ENCODE data around the gene ALOX15B.
"Not testable (repeated sequence)": the region's sequence is repeated elsewhere in the genome, so short reads cannot be mapped to it uniquely, and the experiment has no call there.

Gene ALOX15B

GRCh38 chr17:8013731-8014557 lies 24.9 kb upstream of the ALOX15B start:
- no peak for DNase-seq

DNA sequence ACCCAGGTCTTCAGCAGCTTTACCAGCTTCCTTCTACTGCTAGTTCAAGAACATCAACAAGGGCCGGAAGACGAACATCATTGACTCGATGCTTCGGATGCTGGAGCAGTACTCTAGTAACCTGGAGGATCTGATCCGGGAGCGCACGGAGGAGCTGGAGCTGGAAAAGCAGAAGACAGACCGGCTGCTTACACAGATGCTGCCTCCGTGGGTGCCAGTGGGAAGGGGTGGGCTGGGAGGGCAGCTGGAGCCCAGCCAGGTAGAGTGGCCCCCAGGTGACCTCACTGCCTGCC lies 24.4 kb upstream of the ALOX15B start:
- no peak for DNase-seq

DNA sequence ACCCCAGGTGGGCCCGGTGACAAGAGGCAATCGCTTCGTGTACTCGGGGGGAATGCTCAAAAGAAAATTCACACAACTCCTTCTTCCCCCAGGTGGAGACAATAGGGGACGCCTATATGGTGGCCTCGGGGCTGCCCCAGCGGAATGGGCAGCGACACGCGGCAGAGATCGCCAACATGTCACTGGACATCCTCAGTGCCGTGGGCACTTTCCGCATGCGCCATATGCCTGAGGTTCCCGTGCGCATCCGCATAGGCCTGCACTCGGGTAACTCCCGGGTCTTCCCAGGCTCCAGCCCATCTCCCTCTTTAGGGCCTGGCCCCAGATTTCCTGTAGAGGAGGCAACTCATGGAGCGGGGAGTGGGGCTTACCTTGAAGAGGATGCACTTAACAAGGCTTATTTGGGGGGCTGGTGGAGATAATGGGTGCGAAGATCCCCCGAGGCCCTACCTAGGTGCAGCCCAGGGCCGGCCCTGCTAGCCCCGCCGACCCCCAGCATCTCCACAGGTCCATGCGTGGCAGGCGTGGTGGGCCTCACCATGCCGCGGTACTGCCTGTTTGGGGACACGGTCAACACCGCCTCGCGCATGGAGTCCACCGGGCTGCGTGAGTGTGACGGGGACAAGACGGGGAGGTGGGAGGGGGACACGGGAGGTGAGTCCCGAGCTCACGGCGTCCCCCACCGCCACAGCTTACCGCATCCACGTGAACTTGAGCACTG lies 23.5 kb upstream of the ALOX15B start:
- no peak for DNase-seq

- DNase-seq: peak in 1 of 5 experiments; percentile 13
Observed at GRCh38 chr17:8015957-8016631, 22.8 kb upstream of the ALOX15B start.

DNA sequence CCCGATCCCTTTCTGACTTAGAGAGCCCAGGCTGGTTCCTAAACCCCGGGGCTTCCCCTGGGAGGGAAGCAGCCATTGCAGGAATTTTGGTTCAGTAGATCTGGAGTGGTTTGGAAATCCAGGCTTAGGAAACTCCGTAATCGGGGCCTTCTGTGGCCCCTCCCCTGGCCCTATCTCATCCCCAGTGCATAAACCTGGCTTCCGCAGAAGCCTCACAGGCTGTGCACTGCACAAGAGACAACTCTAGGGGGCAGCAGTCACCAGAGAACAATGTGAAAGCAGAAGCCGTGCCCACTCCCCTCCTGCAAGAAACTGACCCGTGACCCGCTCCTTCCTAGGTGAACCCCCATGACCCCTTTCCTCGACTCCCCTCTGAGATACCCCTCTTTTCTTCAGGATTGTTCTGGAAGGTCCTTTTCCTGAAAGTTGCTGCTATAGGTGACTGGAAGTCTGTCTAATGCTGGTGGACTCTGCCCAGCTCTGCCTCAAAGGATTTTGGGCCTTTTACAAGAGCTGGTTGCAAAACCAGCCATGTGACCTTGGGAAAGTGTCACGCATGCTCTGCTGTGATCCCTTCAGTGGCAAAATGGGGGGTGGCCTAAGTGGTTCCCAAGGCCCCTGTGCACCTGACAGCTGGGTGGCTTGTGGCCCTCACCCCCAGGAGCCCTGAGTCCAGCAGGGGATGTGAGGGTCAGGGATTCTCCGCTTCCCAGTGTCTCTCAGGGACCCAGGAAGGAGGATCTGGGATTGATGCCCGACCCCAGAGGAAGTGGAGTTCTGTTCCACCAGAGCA lies 22.0 kb upstream of the ALOX15B start:
- DNase-seq: peak in 2 of 5 experiments; percentile 14 to 54

- DNase-seq: no peak
Observed at GRCh38 chr17:8018436-8018835, 20.4 kb upstream of the ALOX15B start.

DNA sequence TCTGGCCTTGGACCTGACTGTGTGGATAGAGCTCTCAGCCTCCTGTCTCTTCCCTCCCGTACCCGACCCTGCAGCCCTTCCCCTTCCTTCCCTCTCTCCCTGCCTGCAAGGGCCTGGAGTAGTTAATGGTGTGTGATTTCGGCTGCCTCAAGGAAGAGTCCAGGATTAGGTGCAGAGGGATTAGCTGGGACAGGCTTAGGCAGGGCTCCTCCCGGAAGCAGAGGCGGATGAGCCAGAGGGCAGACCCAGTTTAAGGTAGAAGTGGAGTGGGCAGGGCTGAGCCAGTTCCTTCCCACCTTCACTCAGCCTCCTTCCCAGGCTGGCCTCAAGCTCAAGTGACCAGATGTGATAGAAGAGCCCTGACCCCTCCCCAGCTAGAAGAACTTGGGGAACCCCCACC lies 19.7 kb upstream of the ALOX15B start:
- no peak for DNase-seq

GRCh38 chr17:8019665-8020650 lies 18.9 kb upstream of the ALOX15B start:
- no peak for DNase-seq

GRCh38 chr17:8020776-8021564 lies 17.9 kb upstream of the ALOX15B start:
- DNase-seq: no peak

DNA sequence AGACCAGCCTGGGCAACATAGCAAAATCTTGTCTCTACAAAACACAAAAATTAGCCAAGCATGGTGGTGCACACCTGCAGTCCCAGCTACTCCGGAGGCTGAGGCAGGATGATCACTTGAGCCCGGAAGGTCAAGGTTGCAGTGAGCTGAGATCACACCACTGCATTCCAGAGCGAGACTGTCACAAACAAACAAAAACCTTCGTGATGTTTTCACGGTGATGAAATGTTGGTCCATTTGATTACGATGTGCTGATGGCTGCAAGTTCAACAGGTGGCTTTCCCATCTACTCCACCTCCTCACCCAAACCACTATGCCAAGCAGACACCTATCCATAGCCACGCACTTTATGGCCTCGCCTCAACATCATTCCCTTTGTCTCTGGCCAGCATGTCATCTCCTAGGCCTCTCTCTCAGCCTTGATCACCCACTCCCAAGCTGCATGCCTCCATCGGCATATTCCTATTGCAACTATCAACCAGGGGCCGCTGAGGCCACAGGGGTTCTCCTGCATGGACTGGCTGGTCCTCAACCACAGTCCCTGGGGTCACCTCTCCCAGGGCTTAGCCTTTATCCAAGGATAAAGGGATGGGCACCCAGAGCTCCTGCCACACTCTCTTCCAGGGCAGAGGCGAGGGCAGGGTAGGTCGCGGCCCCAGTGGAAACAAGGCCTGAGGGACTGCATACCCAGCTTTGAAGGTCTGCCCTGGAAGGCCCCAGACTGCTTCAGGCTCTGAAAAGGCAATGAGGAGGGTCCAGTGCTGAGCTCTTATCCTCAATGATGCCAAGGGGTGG lies 17.1 kb upstream of the ALOX15B start:
- DNase-seq: no peak

DNA sequence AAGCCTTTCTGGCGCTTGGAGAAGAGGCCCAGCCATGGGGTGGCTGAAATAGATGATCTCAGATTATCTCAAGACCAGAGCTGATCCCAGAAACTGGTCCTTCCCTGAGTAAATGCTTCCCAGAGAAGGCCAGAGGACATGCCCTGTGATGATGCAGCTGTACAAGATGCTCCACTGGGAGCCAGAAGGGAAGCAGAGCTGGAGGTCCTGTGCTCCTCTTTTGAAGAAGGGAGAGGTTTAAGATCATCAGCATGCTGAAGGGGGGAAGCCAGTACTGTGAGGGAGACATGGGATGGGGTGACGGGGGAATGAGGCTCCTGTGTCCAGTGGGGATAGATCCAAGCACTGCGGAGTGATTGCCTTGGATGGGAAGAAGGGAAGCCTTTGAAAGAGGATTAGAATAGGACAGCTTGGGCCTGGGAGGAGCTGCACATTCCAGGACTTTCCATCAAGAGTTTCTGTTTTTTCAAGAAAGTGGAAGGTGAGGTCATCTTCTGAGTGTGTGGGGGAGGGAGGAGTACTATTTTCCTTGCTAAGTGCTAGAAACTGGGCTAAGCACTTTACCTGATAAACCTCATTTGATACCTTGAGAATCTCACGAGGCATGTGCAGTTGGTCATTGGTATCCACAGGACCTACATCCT lies 16.4 kb upstream of the ALOX15B start:
- no peak for DNase-seq

DNA sequence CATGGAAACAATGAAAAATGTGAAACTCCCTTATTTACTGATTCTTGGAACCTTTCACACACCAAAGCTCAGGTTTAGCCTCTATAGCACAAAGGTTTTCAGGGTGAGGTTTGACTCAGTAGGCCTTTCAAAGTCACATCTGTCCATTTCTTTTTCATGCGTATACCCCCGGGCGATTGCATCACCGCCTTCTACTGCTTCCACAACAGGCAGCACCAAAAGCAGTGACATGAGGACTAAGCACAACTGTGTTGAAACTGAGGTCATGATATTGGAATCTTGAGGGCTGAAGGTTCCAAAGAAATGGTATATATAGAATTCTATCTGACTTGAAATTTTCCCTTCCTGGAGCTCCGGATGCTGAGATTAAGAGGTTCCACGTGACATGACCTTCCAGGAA lies 14.7 kb upstream of the ALOX15B start:
- not testable (repeated sequence) for DNase-seq

DNA sequence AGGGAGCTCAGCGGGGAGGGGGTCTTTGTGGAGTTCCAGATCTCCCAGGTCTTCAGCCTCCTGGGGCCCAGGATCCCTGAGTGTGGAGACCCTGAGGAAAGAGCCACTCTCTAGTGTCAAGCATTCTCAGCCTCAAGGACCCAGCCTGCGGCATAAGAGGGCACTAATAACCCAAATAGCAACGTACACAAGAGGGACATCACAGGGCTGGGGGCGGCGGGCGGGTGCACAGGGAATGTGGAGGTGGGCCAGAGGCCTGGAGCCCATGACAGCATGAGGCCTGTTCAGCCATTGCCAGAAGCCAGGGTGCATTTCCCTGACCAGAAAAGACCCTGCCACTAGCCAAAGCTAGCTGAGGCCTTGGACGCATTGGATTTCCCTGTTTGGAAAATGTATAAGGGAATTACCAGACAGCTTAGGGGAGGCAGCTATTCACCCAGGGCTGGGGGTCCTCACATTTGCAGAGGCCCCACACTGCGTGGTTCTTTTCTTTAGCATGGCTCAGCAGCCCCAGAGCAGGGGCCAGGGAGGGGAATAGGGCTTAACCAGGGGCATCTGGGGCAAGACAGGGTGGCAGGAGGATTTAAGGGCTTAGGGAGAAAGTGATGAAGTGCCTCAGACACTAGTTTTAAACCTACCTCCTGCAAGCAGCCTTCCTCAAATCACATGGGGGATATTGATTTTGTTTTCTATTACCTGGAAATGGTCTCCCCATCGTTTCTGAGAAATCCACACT lies 13.5 kb upstream of the ALOX15B start:
- no peak for DNase-seq

DNA sequence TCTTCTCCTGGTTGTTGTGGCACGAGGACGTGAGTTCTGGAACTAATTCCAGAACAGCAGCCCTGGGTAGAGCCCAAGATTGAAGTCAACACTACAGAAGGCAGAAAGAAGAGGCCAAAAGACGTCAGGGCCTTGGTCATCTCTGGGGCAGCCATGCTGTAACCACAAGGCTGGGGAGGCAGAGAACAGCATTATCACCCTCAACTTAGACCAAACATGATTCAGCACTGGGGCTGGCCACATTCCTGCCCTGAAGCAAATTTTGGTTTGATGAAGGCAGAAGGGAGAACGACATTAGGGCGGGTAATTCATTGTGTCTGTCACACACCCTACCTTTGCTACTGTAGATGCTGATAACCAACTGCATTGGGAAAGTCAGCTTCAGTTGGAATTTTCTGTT lies 9.7 kb upstream of the ALOX15B start:
- DNase-seq: no peak

- DNase-seq: no peak
Observed at GRCh38 chr17:8031261-8031661, 7.6 kb upstream of the ALOX15B start.

GRCh38 chr17:8031950-8032349 lies 6.9 kb upstream of the ALOX15B start:
- no peak for DNase-seq

- DNase-seq: no peak
Observed at GRCh38 chr17:8032442-8032841, 6.4 kb upstream of the ALOX15B start.

DNA sequence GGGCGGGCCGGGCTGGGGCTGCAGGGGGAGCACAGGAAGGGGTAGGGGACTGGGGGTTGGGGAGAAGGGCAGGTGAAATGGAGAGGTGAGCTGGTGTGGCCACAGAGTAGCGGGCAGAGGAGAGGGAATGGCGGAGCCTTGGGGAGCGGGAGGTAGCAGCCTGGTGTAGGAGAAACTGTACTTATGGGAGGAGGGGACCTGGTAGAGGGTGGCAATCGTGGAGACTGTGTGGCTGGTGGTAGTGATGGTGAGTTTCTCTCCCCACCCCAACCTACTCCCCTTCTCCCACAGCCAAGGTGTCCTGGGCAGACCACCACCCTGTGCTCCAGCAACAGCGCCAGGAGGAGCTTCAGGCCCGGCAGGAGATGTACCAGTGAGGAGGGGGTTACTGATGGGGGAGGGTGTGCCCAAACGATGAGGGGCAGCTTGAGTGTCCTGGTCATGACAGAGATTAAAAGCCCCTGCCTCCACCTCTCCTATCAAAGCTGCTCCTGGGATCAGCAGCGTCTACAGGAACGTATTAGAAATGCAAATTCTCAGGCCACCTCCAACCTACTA lies 831 bp downstream of the ALOX15B start:
- no peak for DNase-seq
